SK-N-MC (cell line): Measurements from ENCODE around the gene MXRA7.

Experiments
- EZH2 ChIP-seq: fragments of 200-600 bp; sonication (generic); IDR thresholded peaks from one replicate; pipeline ENCODE4 v1.6.1; 2017; ENCODE audit warnings: antibody characterized with exemption
- FOXP2 ChIP-seq: optimal IDR thresholded peaks from 2 replicates; pipeline ENCODE3; 2011; ENCODE audit warnings: mild to moderate bottlenecking, moderate library complexity; ENCODE audit not compliant: insufficient read depth; ENCODE audit errors: extremely low read length, control extremely low read depth
- POLR2AphosphoS5 ChIP-seq: IDR thresholded peaks from 2 replicates; pipeline ENCODE4 v1.6.1; 2012; ENCODE audit warnings: mild to moderate bottlenecking, low read depth, low read length, borderline replicate concordance

GRCh38 chr17:76722279-76722678 lies 11.5 kb upstream of the MXRA7 start:
- TF ChIP-seq POLR2AphosphoS5 (no peak), EZH2 (no peak), FOXP2 (no peak)
